ENCODE results near the gene SMAD7. TPM values are rescaled to one million over a fixed set of nuclear protein-coding genes. Genes with fewer than 3 reads are reported as not detected.
A peak's percentile ranks its signal among the peaks of the same experiment; 100 is the strongest.

The SMAD7 gene
- total RNA-seq, 1 experiment from 2014 or later = 64.5 TPM

- Histone ChIP-seq H3K27ac (no peak overlapping the region), H3K4me1 (replicated peaks) (peaks cover 15% of the 10 kb centered on the region), H3K4me3 (no peak overlapping the region), H3K27me3 (replicated peaks) (no peaks in the 10 kb centered on the region), H3K36me3 (no peaks in the 10 kb centered on the region), H3K9me3 (replicated peaks) (no peaks in the 10 kb centered on the region)
- DNase-seq (ENCODE audit: low read depth in 1 of 2, low spot score in 2 of 2) = no peak
Measured at GRCh38 chr18:48887294-48887904, 63.4 kb downstream of the SMAD7 start.

DNA sequence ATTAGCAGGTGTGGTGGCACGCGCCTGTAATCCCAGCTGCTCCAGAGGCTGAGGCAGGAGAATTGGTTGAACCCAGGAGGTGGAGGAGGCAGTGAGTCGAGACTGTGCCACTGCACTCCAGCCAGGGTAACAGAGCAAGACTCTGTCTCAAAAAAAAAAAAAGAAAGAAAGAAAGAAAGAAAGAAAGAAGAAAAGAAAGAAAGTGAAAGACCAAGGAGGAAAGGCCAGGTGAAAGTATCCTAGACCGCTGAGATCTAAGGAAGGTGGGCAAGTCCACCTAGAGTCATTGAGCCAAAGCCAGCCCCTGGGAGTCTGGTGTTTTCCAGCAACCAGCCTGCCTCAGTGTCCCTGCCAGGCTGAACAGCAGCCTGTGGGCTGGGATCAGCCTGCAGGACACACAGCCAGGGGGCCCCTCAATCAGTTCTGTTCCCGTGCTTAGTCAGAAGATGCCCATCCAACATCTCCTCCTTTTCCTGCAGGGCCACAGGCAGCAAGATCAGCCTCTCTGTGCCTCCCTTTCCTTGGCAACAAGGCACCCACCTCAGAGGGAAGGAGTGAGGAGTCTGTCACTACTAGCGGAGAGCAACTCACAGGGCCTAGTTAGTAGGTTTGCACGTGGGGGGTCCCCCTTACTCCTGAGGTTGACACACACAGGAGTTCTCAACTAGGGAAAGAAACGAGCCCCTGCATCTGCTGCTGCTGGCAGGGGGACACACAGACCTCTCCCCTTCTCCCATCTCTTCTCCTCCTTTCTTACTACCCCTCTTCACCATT, 64.1 kb downstream of the SMAD7 start:
- H3K9me3 ChIP-seq (replicated peaks) = no peaks in the 10 kb centered on the region
- H3K27ac ChIP-seq = no peak overlapping the region
- peaks cover 15% of the 10 kb centered on the region for H3K4me1 ChIP-seq (replicated peaks)
- no peaks in the 10 kb centered on the region for H3K36me3 ChIP-seq
- no peaks in the 10 kb centered on the region for H3K27me3 ChIP-seq (replicated peaks)
- no peak for DNase-seq (ENCODE audit: low read depth in 1 of 2, low spot score in 2 of 2)
- H3K4me3 ChIP-seq = no peak overlapping the region

GRCh38 chr18:48885924-48886400, 64.8 kb downstream of the SMAD7 start:
- Histone ChIP-seq H3K36me3 (no peaks in the 10 kb centered on the region), H3K27ac (no peak overlapping the region), H3K4me3 (no peak overlapping the region), H3K4me1 (replicated peaks) (peaks cover 15% of the 10 kb centered on the region), H3K9me3 (replicated peaks) (no peaks in the 10 kb centered on the region), H3K27me3 (replicated peaks) (no peaks in the 10 kb centered on the region)
- no peak for DNase-seq (ENCODE audit: low read depth in 1 of 2, low spot score in 2 of 2)

- H3K36me3 ChIP-seq = no peaks in the 10 kb centered on the region
- H3K4me3 ChIP-seq = no peak overlapping the region
- H3K9me3 ChIP-seq (replicated peaks) = no peaks in the 10 kb centered on the region
- H3K27ac ChIP-seq = no peak overlapping the region
- no peaks in the 10 kb centered on the region for H3K27me3 ChIP-seq (replicated peaks)
- peaks cover 15% of the 10 kb centered on the region for H3K4me1 ChIP-seq (replicated peaks)
- DNase-seq (ENCODE audit: low read depth in 1 of 2, low spot score in 2 of 2) = peak in 1 of 2 experiments; percentile 35
Measured at GRCh38 chr18:48885266-48885923, 65.4 kb downstream of the SMAD7 start.

DNA sequence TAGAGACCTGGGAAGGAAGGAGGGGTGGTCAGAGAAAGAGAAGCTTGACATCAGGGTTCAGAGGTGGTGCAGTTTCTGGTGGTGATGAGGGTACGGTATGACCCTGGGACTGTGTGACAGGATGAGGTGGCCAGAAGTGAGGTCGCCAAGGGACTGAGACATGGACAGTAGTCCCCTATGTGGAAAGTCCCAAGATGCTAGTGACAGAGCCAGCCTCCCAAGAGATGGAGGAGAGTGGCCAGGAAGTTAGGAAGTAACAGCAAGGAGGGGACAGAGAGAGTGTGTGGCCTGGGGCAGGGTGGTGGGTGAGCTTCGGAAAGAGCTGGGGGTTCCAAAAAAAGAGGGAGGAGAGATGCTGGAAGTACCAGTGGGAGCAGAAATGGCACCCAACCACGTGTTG, 66.0 kb downstream of the SMAD7 start:
- H3K9me3 ChIP-seq (replicated peaks) = no peaks in the 10 kb centered on the region
- H3K4me1 ChIP-seq (replicated peaks) = peaks cover 15% of the 10 kb centered on the region
- no peaks in the 10 kb centered on the region for H3K27me3 ChIP-seq (replicated peaks)
- H3K4me3 ChIP-seq = no peak overlapping the region
- H3K27ac ChIP-seq = no peak overlapping the region
- no peak for DNase-seq (ENCODE audit: low read depth in 1 of 2, low spot score in 2 of 2)
- no peaks in the 10 kb centered on the region for H3K36me3 ChIP-seq

- Histone ChIP-seq H3K4me3 (no peak overlapping the region), H3K9me3 (replicated peaks) (no peaks in the 10 kb centered on the region), H3K36me3 (no peaks in the 10 kb centered on the region), H3K4me1 (replicated peaks) (peaks cover 15% of the 10 kb centered on the region), H3K27ac (no peak overlapping the region), H3K27me3 (replicated peaks) (no peaks in the 10 kb centered on the region)
- DNase-seq (ENCODE audit: low read depth in 1 of 2, low spot score in 2 of 2) = no peak
Measured at GRCh38 chr18:48884306-48884705, 66.5 kb downstream of the SMAD7 start.

DNA sequence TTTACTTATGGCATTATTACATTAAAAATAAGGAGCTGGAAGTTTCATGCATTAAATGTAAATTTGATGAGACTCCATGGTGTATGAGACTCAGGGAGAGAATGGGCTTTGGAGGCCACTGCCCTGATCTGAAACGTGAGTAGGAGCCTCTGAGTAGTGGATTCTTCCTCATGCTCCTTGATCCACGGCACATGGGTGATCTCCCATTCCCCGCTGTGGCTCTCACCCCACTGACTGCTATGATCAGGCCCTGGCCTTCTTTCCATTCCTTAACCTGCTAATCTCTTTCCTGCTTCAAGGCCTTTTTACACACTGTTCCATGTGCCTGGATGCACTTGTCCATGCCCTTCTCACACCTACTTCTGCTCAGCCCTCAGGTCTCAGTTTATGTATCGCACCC, 68.4 kb downstream of the SMAD7 start:
- Histone ChIP-seq H3K27me3 (replicated peaks) (no peaks in the 10 kb centered on the region), H3K9me3 (replicated peaks) (no peaks in the 10 kb centered on the region), H3K4me3 (no peak overlapping the region), H3K27ac (no peak overlapping the region), H3K4me1 (replicated peaks) (peaks cover 22% of the 10 kb centered on the region), H3K36me3 (no peaks in the 10 kb centered on the region)
- DNase-seq (ENCODE audit: low read depth in 1 of 2, low spot score in 2 of 2) = no peak

DNA sequence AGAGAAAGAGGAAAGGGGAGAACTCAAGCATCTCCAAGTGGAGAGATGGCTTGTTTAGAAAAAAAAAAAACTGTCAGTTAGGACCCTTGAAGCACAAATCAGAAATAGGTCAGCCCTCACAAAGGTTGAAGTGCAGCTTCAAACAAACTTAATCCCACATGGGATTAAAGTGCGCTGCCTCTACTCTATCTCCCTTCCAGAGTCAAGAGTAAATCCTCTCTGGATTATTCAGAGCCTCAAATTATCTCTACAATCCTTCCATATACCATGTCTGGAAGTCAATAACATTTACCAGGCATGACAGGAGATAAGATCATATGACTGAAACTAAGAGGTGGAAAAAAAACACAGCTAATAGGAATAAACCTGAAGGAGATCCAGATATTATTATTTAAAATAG, 69.8 kb downstream of the SMAD7 start:
- Histone ChIP-seq H3K4me3 (no peak overlapping the region), H3K9me3 (replicated peaks) (no peaks in the 10 kb centered on the region)

DNA sequence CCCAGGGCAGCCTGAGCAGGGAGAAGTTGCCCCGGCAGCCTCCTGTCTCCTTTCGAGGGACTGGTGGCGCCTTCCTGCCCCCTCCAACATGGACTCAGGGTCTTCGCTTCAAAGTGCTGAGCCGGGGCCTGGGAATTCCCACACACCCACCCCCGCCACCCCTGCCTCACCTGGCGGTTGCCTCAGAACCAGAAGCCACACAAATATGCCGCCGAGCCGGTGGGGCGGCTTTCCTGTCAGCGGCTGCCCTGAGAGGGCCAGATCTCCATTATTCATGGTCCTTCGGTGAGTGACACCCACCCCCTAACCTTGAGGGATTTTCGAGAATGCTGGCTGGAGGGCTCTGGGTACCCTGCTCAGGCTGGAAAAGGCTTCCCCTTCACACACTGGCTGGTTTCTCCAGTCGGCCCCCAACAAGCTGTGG, 71.7 kb downstream of the SMAD7 start:
- no peak overlapping the region for H3K27ac ChIP-seq
- no peak for DNase-seq (ENCODE audit: low read depth in 1 of 2, low spot score in 2 of 2)

More for the DNA sequence above, 69.8 kb downstream of the SMAD7 start:
- H3K27me3 ChIP-seq (replicated peaks) = no peaks in the 10 kb centered on the region
- no peak for DNase-seq (ENCODE audit: low read depth in 1 of 2, low spot score in 2 of 2)
- H3K36me3 ChIP-seq = no peaks in the 10 kb centered on the region
- H3K27ac ChIP-seq = no peak overlapping the region
- peaks cover 19% of the 10 kb centered on the region for H3K4me1 ChIP-seq (replicated peaks)

GRCh38 chr18:48878471-48878870, 72.3 kb downstream of the SMAD7 start:
- no peak overlapping the region for H3K4me3 ChIP-seq
- H3K27ac ChIP-seq = no peak overlapping the region
- DNase-seq (ENCODE audit: low read depth in 1 of 2, low spot score in 2 of 2) = no peak
- H3K36me3 ChIP-seq = no peaks in the 10 kb centered on the region
- peaks cover 13% of the 10 kb centered on the region for H3K4me1 ChIP-seq (replicated peaks)
- no peaks in the 10 kb centered on the region for H3K9me3 ChIP-seq (replicated peaks)
- no peaks in the 10 kb centered on the region for H3K27me3 ChIP-seq (replicated peaks)

More for the DNA sequence above, 71.7 kb downstream of the SMAD7 start:
- no peak overlapping the region for H3K4me3 ChIP-seq
- no peaks in the 10 kb centered on the region for H3K9me3 ChIP-seq (replicated peaks)
- H3K27me3 ChIP-seq (replicated peaks) = no peaks in the 10 kb centered on the region
- no peaks in the 10 kb centered on the region for H3K36me3 ChIP-seq
- peaks cover 7% of the 10 kb centered on the region for H3K4me1 ChIP-seq (replicated peaks)

- peaks cover 18% of the 10 kb centered on the region for H3K4me1 ChIP-seq (replicated peaks)
- H3K27me3 ChIP-seq (replicated peaks) = no peaks in the 10 kb centered on the region
- H3K27ac ChIP-seq = no peak overlapping the region
- no peaks in the 10 kb centered on the region for H3K36me3 ChIP-seq
- H3K9me3 ChIP-seq (replicated peaks) = no peaks in the 10 kb centered on the region
- H3K4me3 ChIP-seq = no peak overlapping the region
- no peak for DNase-seq (ENCODE audit: low read depth in 1 of 2, low spot score in 2 of 2)
Measured at GRCh38 chr18:48877941-48878340, 72.8 kb downstream of the SMAD7 start.

- no peak for DNase-seq (ENCODE audit: low read depth in 1 of 2, low spot score in 2 of 2)
Measured at GRCh38 chr18:48876590-48876989, 74.2 kb downstream of the SMAD7 start.

GRCh38 chr18:48875942-48876511, 74.7 kb downstream of the SMAD7 start:
- no peaks in the 10 kb centered on the region for H3K27me3 ChIP-seq (replicated peaks)
- no peaks in the 10 kb centered on the region for H3K9me3 ChIP-seq (replicated peaks)
- H3K4me3 ChIP-seq = no peak overlapping the region
- DNase-seq (ENCODE audit: low read depth in 1 of 2, low spot score in 2 of 2) = no peak
- peaks cover 30% of the 10 kb centered on the region for H3K4me1 ChIP-seq (replicated peaks)
- no peak overlapping the region for H3K27ac ChIP-seq
- H3K36me3 ChIP-seq = no peaks in the 10 kb centered on the region

More at GRCh38 chr18:48876590-48876989, 74.2 kb downstream of the SMAD7 start:
- Histone ChIP-seq H3K27ac (no peak overlapping the region), H3K9me3 (replicated peaks) (no peaks in the 10 kb centered on the region), H3K4me3 (no peak overlapping the region), H3K36me3 (no peaks in the 10 kb centered on the region), H3K27me3 (replicated peaks) (no peaks in the 10 kb centered on the region), H3K4me1 (replicated peaks) (peaks cover 30% of the 10 kb centered on the region)

Data from SJSA1 (cell line).